Measurements from ENCODE around the gene BEAN1.
"Not testable (repeated sequence)": the region's sequence is repeated elsewhere in the genome, so short reads cannot be mapped to it uniquely, and the experiment has no call there.

The BEAN1 gene

GRCh38 chr16:66508914-66509496 is 81.9 kb downstream of the BEAN1 start:
- no peak for DNase-seq (ENCODE audit: low read depth)

DNA sequence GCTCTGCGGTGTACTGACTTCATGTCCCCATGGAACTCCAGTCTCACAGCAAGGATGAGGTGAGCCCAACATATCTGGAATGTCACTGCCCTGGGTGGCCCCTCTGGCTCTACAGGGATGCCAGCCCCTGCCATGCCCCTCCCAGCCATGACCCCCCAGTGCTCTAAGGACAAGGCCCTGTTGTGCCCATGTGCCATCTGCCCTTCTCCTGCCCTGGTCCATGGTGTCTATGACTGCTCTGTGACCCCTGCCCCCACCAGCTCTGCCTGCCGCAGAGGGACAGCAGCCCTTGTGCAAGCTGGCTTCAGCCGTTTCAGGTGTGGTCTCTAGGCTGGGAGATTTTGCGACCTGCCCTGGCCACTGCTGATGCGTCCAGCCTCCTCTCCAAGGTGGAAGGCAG is 82.5 kb downstream of the BEAN1 start:
- DNase-seq (ENCODE audit: low read depth) = no peak

GRCh38 chr16:66510298-66510697 is 83.2 kb downstream of the BEAN1 start:
- DNase-seq (ENCODE audit: low read depth) = no peak

DNA sequence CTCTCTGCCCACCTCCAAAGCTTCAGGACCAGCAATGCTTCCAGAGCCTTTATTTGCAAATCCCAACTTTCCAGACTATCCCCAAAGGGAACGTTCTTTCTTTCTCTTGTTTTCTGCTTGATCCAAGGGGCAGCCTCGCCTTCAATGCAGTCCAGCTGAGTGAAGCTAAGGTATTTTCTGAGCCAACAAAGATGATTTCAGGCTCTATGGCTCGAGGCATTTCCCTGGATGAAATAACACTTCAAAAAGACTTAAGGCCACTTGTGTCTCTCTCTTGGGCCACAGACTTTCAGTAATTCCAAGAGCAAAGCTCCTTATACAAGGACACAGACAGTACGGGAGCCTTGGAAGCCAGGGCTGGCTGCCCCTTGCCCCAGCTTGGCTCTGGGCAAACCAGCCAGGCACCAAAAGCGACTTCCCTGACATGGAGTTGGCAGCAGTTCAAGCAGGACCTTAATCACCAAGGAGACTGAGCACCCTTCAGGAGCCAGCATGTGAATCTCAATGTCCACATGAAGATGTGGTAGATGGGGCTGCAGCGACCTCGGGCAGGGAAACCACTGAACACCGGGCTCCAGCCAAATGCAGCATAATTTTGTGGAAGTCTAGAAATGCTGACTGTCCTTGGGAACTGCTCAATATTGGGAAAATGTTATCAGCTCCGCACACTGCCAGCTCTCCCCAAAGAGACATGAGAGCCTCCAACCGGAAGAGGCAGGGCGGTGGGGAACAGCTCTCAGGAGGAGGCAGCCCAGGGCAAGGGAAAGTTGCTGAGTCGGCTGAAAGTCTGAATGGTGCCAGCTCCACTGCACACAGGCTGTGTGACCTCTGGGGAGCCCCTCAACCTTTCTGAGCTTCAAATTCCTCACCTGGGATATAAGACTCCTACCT is 83.9 kb downstream of the BEAN1 start:
- DNase-seq (ENCODE audit: low read depth) = no peak

DNA sequence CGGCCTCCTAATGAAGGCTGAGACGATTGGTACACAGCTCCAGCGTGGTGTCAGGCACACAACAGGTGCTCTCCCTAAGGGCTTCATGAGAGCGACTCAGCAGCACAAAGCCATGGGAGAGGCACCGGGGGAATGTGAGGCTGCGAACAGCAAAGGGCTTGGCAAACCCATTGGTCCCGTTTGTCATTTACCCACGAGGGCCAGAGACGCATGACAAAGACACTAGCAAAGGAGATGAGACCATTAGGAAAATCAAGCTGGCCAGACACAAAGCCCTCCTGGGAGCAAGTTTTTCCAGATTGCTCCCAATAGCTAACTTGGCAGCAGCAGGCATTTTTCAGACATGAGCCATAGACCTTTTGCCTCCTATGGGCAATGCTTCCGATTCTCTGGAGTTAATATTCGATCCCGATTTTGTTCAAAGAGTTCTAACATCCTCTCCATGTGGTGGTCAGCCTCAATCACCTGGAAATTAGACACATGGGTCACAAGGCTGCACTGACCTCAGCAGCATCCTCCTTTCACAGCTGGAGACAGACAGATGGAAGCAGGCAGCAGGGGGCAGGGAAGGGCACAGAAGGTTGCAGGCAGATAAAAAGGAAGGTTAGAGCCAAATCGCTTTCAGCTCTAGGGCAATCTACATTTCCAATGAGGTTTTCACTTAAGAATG is 84.6 kb downstream of the BEAN1 start:
- no peak for DNase-seq (ENCODE audit: low read depth)

DNA sequence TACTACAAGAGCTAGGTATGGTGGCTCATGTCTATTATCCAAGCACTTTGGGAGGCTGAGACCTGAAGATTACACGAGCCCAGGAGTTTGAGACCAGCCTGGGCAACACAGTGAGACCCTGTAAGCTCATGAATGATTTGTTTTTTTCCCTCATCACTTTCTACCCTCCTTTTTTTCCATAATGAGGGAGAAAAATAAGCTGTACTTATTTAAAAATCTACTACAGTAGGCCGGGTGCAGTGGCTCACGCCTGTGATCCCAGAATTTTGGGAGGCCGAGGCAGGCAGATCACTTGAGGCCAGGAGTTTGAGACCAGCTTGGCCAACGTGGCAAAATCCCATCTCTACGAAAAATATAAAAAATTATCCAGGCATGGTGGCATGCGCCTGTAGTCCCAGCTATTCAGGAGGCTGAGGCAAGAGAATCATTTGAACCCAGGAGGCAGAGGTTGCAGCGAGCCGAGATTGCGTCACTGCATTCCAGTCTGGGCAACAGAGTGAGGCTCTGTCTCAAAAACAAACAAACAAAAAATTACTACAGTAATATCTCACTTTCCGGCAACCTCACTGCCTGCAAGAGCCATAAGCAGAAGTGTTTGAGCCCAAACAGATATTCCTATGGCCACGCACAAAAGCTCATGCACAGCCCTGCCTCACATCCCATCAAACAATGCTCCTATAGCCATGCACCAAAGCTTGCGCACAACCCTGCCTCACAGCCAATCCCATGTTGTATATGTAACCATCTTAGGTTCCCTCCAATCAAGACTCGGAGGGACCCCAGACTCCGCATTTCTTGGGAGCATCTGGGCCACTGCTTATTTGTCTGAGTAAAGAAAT is 85.4 kb downstream of the BEAN1 start:
- no peak for DNase-seq (ENCODE audit: low read depth)

DNA sequence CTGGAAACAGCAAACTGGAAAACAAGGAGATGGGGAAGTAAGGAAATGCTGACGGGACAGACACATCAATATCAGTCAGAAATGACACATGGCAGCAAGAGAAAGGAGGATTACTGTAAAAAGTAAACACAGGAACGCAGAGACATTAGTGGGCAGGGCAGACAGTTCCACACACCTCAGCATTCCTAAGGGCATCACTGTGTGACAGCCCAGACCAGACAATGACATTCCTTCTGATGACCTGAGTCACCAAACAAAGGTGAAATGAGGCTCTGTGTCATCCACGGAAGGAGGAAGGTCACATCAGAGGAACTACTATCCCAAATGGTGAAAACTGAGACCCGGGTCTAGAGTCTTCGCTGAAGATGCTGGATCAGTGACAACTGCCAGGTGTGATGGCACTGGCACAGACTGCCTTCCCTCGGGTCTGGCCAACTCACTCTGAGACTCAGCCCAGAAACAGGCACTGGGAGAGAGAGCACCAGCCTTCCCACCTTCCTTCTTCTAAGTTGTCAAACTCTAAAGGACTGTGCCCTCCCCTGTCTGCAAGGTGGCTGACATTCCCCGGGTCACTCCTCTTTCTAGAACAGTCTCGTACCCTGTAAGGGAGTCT is 86.1 kb downstream of the BEAN1 start:
- no peak for DNase-seq (ENCODE audit: low read depth)

DNA sequence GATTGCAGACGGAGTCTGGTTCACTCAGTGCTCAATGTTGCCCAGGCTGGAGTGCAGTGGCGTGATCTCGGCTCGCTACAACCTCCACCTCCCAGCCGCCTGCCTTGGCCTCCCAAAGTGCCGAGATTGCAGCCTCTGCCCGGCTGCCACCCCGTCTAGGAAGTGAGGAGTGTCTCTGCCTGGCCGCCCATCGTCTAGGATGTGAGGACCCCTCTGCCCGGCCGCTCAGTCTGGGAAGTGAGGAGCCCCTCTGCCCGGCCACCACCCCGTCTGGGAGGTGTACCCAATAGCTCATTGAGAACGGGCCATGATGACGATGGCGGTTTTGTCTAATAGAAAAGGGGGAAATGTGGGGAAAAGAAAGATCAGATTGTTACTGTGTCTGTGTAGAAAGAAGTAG is 87.3 kb downstream of the BEAN1 start:
- not testable (repeated sequence) for DNase-seq (ENCODE audit: low read depth)

- not testable (repeated sequence) for DNase-seq (ENCODE audit: low read depth)
These were observed 88.0 kb downstream of the BEAN1 start for GRCh38 chr16:66514980-66515595.

GRCh38 chr16:66515596-66516508 is 88.8 kb downstream of the BEAN1 start:
- DNase-seq (ENCODE audit: low read depth) = no peak

- no peak for DNase-seq (ENCODE audit: low read depth)
These were observed 89.4 kb downstream of the BEAN1 start for GRCh38 chr16:66516509-66516807.

DNA sequence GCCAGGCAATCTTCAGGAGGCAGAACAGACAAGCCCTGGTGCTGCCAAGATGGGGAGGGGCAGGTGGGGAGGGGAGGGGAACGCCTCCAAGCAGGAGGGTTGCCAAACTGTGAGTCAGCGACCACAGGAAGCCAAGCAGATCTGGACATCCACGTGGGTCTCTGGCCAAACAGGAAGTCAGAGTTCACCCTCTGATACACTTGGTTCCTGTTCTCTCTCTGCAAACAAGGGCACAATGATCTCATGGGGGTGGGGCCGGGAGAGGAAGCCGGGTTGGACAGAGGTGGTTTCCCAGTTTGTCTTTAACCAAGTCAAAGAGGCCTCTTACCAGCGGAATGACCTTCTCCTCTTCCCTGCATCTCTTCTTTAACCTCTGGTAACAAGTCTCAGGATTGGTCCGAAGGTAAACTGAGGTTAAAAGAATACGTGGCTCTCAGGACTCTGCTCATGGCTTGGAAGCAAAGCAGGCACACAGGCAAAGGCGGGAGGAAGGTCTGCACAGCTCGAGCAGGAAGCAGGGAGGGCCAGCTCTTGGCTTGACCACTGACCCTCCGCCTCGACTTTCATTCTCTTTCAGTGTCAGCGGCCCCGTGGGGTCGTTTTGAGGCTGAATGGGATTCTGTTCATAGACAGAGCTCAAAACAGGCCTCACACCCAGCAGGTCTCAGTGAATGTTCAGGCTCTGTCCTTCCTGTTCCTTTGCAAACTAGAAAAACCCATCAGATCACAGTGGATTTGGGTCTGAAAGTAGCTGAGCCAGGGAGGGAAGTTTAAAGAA is 89.9 kb downstream of the BEAN1 start:
- DNase-seq (ENCODE audit: low read depth) = peak; percentile 35

- DNase-seq (ENCODE audit: low read depth) = no peak
These were observed 90.6 kb downstream of the BEAN1 start for GRCh38 chr16:66517586-66518263.

- DNase-seq (ENCODE audit: low read depth) = no peak
These were observed 92.6 kb downstream of the BEAN1 start for GRCh38 chr16:66519482-66520373.

- DNase-seq (ENCODE audit: low read depth) = no peak
These were observed 93.5 kb downstream of the BEAN1 start for GRCh38 chr16:66520406-66521170.

DNA sequence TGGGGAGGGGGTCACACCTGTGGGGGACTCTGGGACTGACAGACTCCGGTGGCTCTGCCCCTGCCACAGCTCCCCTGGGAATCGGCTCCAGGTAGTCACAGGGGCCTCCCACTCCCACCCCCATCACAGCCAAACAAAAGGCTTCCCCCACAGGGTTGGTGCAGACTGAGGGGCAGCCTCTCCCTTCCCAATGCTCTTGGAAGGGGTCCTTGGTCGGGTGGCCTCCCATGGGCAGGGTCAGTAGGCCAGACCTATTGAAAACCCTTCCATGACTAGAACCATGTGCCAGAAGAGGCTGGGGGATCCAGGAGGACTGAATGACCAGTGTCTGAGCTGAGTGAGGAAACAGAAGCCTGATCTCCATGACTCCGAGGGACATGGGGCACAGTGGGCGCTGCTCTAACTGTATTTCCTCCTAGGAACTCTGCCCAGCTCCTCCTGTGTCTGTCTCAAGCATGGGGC is 94.2 kb downstream of the BEAN1 start:
- DNase-seq (ENCODE audit: low read depth) = no peak

All from stimulated activated CD8-positive, alpha-beta memory T cell treated with anti-CD3 and anti-CD28 coated beads, Interleukin-7, amount 100 ng/mL, for 24 hours (primary cell).